Measurements from ENCODE around the gene PMM2. TPM values are rescaled to one million over a fixed set of nuclear protein-coding genes. Genes with fewer than 3 reads are reported as not detected.

The PMM2 gene
- total RNA-seq, 5 donors from 2014 or later (not counting 1 experiment from before 2014, with no cell fraction given): 33.8 to 46.6 (median 43.7) TPM

- peak overlapping the region in 1 of 2 donors; percentile 28 for H3K27ac Mint-ChIP-seq
- Histone ChIP-seq H3K36me3 (ENCODE audit: control insufficient read depth in 2 of 2, extremely low read depth in 1 of 2, insufficient read depth in 1 of 2, low read length in 1 of 2) (peaks cover 10 to 30% of the 10 kb centered on the region in 2 donors), H3K27ac (ENCODE audit: low read length) (no peak overlapping the region), H3K27me3 (replicated peaks in 1 of 2; ENCODE audit: control insufficient read depth in 2 of 2, extremely low read depth in 1 of 2, insufficient read depth in 2 of 2, low read length in 1 of 2) (no peaks in the 10 kb centered on the region), H3K9me3 (no peaks in the 10 kb centered on the region), H3K4me1 (ENCODE audit: control insufficient read depth in 1 of 2, extremely low read depth in 1 of 2, insufficient read depth in 2 of 2, low read length in 2 of 2) (peaks cover 2 to 14% of the 10 kb centered on the region in 2 experiments), H3K4me3 (ENCODE audit: control insufficient read depth in 1 of 2, extremely low read depth in 1 of 2, low read length in 1 of 2) (no peak overlapping the region)
- H3K9me3 Mint-ChIP-seq: no peaks in the 10 kb centered on the region
- ChIA-PET CTCF (interaction anchor here (0.6 kb wide), 2 partner anchors 38 to 42 kb away, joined by 3 to 7 read pairs; no protein-coding TSS in a partner anchor), POLR2A (no interaction called here)
- no peak overlapping the region for H3K4me3 Mint-ChIP-seq
- no peaks in the 10 kb centered on the region for H3K27me3 Mint-ChIP-seq
- WGBS (ENCODE audit: insufficient coverage): 94% methylated on average over 25 of the region's 31 CpGs
- peaks cover 21% of the 10 kb centered on the region for H3K36me3 Mint-ChIP-seq
- DNase-seq (no peak), ATAC-seq (replicated peaks in 1 of 4) (no peak)
- H3K4me1 Mint-ChIP-seq: peaks cover 28 to 34% (median 29%) of the 10 kb centered on the region in 3 donors
Observed at GRCh38 chr16:8858994-8859912, 61.6 kb downstream of the PMM2 start.

- Mint-ChIP-seq H3K9me3 (no peaks in the 10 kb centered on the region), H3K27ac (no peak overlapping the region), H3K4me1 (peaks cover 30 to 36% (median 34%) of the 10 kb centered on the region in 3 donors), H3K36me3 (peaks cover 17% of the 10 kb centered on the region), H3K4me3 (no peak overlapping the region), H3K27me3 (no peaks in the 10 kb centered on the region)
- no peak for ATAC-seq (replicated peaks in 1 of 4)
- ChIA-PET POLR2A (no interaction called here), CTCF (no interaction called here)
- Histone ChIP-seq H3K36me3 (ENCODE audit: control insufficient read depth in 2 of 2, extremely low read depth in 1 of 2, insufficient read depth in 1 of 2, low read length in 1 of 2) (peaks cover 10 to 26% of the 10 kb centered on the region in 2 donors), H3K4me3 (ENCODE audit: control insufficient read depth in 1 of 2, extremely low read depth in 1 of 2, low read length in 1 of 2) (no peak overlapping the region), H3K27me3 (replicated peaks in 1 of 2; ENCODE audit: control insufficient read depth in 2 of 2, extremely low read depth in 1 of 2, insufficient read depth in 2 of 2, low read length in 1 of 2) (no peaks in the 10 kb centered on the region), H3K27ac (ENCODE audit: low read length) (no peak overlapping the region), H3K4me1 (ENCODE audit: control insufficient read depth in 1 of 2, extremely low read depth in 1 of 2, insufficient read depth in 2 of 2, low read length in 2 of 2) (peaks cover 6 to 22% of the 10 kb centered on the region in 2 experiments), H3K9me3 (no peaks in the 10 kb centered on the region)
- 86% methylated on average over 19 of the region's 25 CpGs for WGBS (ENCODE audit: insufficient coverage)
- DNase-seq: no peak
Observed at GRCh38 chr16:8859913-8860881, 62.6 kb downstream of the PMM2 start.

DNA sequence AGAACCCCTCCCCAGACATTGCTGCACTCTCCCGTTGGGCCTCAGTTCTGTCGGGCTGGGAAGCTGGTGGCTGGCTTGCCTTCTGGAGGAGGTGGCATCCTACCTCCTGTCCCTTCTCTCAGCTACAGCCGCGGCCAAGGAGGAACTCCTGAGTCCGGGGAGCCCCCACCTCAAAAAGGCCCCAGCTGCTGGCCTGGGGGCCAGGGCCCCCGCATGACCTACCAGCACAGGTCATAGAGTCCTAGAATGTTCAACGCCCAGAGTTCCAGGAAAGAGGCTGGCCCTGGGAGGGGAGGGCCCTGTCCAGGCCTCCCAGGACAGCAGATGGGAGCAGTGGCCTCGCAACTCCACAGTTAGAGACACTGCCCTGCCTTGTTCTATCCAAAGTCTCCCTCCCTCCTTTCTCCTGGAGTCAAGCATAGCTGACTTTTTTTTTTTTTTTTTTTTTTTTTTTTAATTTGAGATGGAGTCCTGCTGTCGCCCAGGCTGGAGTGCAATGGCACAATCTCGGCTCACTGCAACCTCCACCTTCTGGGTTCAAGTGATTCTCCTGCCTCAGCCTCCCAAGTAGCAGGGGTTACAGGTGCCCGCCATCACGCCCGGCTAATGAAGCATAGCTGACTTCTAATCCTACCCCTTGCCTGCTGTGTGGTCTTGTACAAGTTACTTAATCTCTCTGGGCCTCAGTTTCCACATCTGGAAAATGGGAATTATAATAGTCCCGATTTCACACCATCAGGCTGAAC is 64.1 kb downstream of the PMM2 start:
- peaks cover 39 to 40% (median 40%) of the 10 kb centered on the region in 3 donors for H3K4me1 Mint-ChIP-seq
- H3K4me3 ChIP-seq (ENCODE audit: control insufficient read depth in 1 of 2, extremely low read depth in 1 of 2, low read length in 1 of 2): no peak overlapping the region
- no peak for ATAC-seq (replicated peaks in 1 of 4)
- no peak overlapping the region for H3K27ac ChIP-seq (ENCODE audit: low read length)
- H3K4me1 ChIP-seq (ENCODE audit: control insufficient read depth in 1 of 2, extremely low read depth in 1 of 2, insufficient read depth in 2 of 2, low read length in 2 of 2): peaks cover 12 to 33% of the 10 kb centered on the region in 2 experiments
- H3K9me3 Mint-ChIP-seq: no peaks in the 10 kb centered on the region
- no peaks in the 10 kb centered on the region for H3K27me3 Mint-ChIP-seq
- CTCF ChIA-PET: interaction anchor here in 1 of 2 donors (0.6 kb wide), 1 partner anchor 184 kb away, joined by 5 read pairs; no protein-coding TSS in a partner anchor
- POLR2A ChIA-PET: interaction anchor here in 1 of 2 donors (0.6 kb wide), 1 partner anchor 219 kb away, joined by 3 read pairs; no protein-coding TSS in a partner anchor
- peaks cover 9% of the 10 kb centered on the region for H3K36me3 Mint-ChIP-seq
- 90% methylated on average over 2 of the region's 14 CpGs for WGBS (ENCODE audit: insufficient coverage)
- H3K4me3 Mint-ChIP-seq: no peak overlapping the region
- no peak overlapping the region for H3K27ac Mint-ChIP-seq
- H3K27me3 ChIP-seq (replicated peaks in 1 of 2; ENCODE audit: control insufficient read depth in 2 of 2, extremely low read depth in 1 of 2, insufficient read depth in 2 of 2, low read length in 1 of 2): no peaks in the 10 kb centered on the region
- no peaks in the 10 kb centered on the region for H3K9me3 ChIP-seq
- peaks cover 10 to 16% of the 10 kb centered on the region in 2 donors for H3K36me3 ChIP-seq (ENCODE audit: control insufficient read depth in 2 of 2, extremely low read depth in 1 of 2, insufficient read depth in 1 of 2, low read length in 1 of 2)
- DNase-seq: no peak

DNA sequence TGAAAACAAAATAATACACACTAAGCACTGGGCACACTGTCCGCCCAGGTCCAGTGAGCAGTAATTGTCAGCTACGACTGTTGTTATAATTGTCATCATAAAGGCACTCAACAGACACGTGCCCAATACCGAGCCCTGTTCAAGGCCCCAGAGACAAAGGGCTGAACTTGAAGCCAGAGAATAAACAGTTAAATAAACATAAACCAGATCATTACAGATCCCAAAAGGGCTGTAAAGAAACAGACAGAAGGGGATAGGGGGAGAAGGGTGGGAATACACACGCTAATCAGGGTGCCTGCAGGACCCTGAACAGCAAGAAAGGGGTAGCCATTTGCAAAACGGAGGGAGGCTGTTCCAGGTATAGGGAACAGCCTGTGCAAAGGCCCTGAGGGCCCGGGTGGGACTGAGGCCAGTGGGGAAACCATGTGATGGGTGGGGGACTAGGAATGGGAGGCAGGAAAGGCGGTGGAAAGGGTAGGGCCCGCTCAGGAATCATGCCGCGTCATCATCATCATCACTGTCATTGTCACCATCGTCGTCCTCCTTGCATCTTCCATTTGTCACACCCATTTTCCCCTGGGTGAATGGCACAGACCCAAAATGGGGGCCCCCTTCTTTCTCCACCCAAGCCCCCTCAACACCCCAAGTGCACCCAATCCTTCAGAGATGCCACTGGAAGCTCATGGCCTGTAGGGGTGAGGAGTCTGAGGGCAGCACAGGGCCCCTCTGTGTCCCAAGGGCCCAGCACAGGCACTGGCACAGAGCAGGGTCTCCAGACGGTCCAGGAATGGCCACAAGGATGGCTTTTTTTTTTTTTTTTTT is 64.9 kb downstream of the PMM2 start:
- ATAC-seq (replicated peaks in 1 of 4): no peak
- peaks cover 17 to 37% of the 10 kb centered on the region in 2 experiments for H3K4me1 ChIP-seq (ENCODE audit: control insufficient read depth in 1 of 2, extremely low read depth in 1 of 2, insufficient read depth in 2 of 2, low read length in 2 of 2)
- 83% methylated on average over 8 of the region's 14 CpGs for WGBS (ENCODE audit: insufficient coverage)
- no peak overlapping the region for H3K27ac Mint-ChIP-seq
- CTCF ChIA-PET: no interaction called here
- POLR2A ChIA-PET: interaction anchor here in 1 of 2 donors (0.5 kb wide), 1 partner anchor 45 kb away, joined by 4 read pairs; no protein-coding TSS in a partner anchor
- H3K27me3 Mint-ChIP-seq: no peaks in the 10 kb centered on the region
- H3K9me3 Mint-ChIP-seq: no peaks in the 10 kb centered on the region
- H3K9me3 ChIP-seq: no peaks in the 10 kb centered on the region
- H3K36me3 ChIP-seq (ENCODE audit: control insufficient read depth in 2 of 2, extremely low read depth in 1 of 2, insufficient read depth in 1 of 2, low read length in 1 of 2): peaks cover 10 to 13% of the 10 kb centered on the region in 2 donors
- peaks cover 6% of the 10 kb centered on the region for H3K36me3 Mint-ChIP-seq
- H3K4me1 Mint-ChIP-seq: peaks cover 39 to 42% (median 42%) of the 10 kb centered on the region in 3 donors
- no peak overlapping the region for H3K4me3 Mint-ChIP-seq
- DNase-seq: no peak
- H3K27me3 ChIP-seq (replicated peaks in 1 of 2; ENCODE audit: control insufficient read depth in 2 of 2, extremely low read depth in 1 of 2, insufficient read depth in 2 of 2, low read length in 1 of 2): no peaks in the 10 kb centered on the region
- no peak overlapping the region for H3K27ac ChIP-seq (ENCODE audit: low read length)
- H3K4me3 ChIP-seq (ENCODE audit: control insufficient read depth in 1 of 2, extremely low read depth in 1 of 2, low read length in 1 of 2): no peak overlapping the region

DNA sequence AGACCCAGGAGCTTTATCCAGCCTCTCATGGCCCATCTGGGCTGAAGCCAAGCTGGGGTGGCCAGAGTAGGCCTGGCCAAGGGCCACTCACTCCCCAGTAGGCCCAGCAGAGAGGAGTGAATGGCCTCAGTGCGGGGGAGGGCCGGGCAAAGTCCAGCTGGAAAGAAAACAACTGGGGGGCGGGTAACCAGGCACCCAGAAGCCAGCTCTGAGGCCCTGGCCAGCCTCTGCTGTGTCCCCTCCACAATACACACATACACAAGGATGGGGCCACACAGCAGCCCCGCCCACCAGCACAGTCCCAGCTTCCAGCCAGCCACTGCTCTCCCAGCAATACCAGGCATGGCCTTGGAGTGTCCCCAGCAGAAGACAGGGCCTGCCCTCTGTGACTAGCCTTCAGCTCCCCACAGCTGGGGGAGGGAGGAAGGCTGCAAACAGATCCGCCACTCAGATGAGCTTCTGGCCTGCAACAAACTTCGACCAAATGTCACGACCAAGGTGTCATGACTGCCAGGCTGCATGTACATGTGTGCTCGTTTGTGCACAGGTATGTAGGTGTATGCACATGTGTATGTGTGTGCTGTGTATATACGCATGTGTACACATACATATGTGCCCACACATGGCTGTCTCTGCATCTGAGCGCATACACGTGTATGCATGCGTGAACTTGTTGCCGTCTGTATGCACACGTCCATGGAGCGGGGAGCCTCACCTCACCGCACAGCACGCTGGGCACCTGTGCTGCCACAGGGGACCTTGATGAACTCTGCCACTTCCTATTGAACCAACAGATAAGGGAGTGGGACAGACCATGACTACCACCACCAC is 66.2 kb downstream of the PMM2 start:
- Mint-ChIP-seq H3K4me1 (peaks cover 39 to 41% (median 41%) of the 10 kb centered on the region in 3 donors), H3K36me3 (peaks cover 1% of the 10 kb centered on the region), H3K9me3 (no peaks in the 10 kb centered on the region), H3K4me3 (peak overlapping the region in 1 of 3 donors; percentile 9), H3K27ac (peak overlapping the region; percentile 21 to 46), H3K27me3 (no peaks in the 10 kb centered on the region)
- Histone ChIP-seq H3K9me3 (no peaks in the 10 kb centered on the region), H3K4me1 (ENCODE audit: control insufficient read depth in 1 of 2, extremely low read depth in 1 of 2, insufficient read depth in 2 of 2, low read length in 2 of 2) (peaks cover 20 to 42% of the 10 kb centered on the region in 2 experiments), H3K36me3 (ENCODE audit: control insufficient read depth in 2 of 2, extremely low read depth in 1 of 2, insufficient read depth in 1 of 2, low read length in 1 of 2) (peaks cover 6 to 8% of the 10 kb centered on the region in 2 donors), H3K27ac (ENCODE audit: low read length) (no peak overlapping the region), H3K27me3 (replicated peaks in 1 of 2; ENCODE audit: control insufficient read depth in 2 of 2, extremely low read depth in 1 of 2, insufficient read depth in 2 of 2, low read length in 1 of 2) (no peaks in the 10 kb centered on the region), H3K4me3 (ENCODE audit: control insufficient read depth in 1 of 2, extremely low read depth in 1 of 2, low read length in 1 of 2) (no peak overlapping the region)
- ChIA-PET CTCF (no interaction called here), POLR2A (no interaction called here)
- DNase-seq (no peak), ATAC-seq (replicated peaks in 1 of 4) (no peak)
- 92% methylated on average over 13 of the region's 17 CpGs for WGBS (ENCODE audit: insufficient coverage)
